HG03064 (cell line): Measurements from ENCODE around the gene RASGRP2.

ENCODE experiments used
- ATAC-seq: cut with Tn5 transposase; IDR thresholded peaks from one replicate; pipeline ENCODE4 v1.9.1; 2021; ENCODE audit warnings: low read depth; ENCODE audit not compliant: unreplicated experiment

The RASGRP2 gene

DNA sequence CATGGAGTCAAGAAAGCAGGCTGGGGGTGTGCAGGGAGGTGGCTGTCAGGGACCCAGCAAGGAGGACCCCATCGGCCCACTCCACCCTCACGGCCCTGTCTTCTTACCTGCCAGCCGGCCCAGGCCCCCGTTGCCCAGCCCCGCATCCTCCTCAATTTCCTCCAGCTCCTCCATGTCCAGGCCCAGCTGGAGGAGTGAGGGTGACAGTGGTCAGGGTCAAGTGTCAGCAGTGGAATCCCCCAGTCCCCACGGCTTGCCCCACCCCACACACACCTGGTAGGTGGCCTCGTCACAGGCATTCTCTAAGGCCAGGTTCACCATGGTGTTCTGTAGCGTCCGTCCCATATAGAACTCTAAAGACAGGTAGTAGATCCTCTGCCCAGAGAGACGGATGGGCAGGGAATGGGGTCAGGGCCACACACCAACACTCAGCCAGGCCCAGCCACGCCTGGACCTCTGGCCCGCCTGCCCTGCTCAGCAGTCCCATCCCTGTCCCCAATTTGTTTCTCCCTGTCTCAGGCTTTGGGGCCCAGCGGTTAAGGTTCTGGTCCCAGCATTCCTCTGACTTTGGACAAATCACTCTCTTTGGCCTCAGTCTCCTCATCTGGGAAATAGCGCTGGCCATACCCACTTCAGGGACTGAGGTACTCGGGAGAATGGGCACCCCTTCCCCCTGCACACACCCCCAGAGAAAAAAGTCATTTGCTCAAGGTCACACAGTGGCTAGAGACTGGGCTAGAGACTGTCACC, 14.6 kb upstream of the RASGRP2 start:
- no peak for ATAC-seq

DNA sequence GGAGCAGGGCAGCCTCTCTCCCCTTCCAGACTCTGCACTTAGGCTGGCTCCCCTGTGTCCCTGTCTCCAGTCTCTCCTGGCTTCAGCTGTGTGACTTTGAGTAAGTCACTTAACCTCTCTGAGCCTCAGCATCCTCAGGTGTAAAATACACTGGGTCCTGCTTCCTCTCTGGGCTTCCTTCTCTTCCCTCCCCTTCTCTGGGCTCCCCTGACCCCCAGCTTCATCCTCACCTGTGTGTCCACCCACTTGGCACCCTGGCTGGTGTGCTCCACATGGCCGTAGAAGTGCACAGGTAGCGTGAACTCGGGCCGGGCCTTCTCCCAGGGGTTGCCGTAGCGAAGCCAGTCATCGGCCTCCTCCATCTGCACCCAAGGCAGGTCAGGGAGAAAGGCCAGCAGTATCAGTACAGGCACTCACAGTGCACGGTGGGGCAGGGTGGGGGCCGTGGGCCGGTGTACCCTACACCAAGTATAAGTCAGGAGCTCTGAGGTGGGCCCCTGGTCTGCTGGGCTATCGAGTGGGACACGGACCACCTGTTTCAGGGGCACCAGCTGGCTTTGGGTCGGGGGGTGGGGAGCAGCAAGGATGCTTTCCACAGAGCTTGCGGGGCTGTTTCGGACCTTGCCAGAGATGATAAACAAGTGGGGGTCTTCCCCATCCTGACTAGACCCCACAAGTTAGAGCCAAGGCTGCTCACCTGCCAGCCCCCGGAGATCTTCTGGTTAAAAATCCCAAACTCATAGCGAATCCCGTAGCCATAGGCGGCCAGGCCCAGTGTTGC, 13.8 kb upstream of the RASGRP2 start:
- no peak for ATAC-seq

DNA sequence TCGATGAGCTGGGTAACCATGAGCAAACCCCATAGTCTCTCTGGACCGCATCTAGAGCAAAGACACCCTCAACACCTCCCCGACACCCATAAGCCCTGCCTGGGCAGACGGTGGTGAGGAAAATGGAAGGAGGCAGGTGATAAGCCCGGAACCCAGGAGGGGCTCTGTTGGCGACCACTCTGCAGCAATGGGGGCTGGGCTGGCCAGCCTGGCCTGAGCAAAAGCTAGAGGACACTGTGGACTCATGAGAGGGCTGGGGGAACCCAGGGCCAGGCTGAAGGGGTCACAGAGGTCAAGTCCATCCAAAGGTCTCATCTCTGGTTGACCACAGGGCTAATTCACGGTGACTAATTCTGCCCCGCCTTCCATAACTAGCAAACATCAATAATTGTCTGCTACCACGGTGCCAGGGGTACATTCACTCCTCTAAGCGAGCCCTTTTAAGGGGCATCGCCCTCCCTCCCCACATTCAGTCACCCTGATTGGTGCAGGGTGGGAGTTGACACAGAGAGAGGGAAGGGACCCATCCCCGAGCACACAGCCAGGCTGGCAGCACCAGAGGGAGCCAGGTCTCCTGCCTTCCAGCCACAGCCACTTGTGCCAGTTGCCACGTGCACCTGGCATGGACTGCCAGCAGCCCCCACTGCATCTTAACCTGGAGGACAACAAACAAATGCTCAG, 11.9 kb upstream of the RASGRP2 start:
- ATAC-seq, result no peak

DNA sequence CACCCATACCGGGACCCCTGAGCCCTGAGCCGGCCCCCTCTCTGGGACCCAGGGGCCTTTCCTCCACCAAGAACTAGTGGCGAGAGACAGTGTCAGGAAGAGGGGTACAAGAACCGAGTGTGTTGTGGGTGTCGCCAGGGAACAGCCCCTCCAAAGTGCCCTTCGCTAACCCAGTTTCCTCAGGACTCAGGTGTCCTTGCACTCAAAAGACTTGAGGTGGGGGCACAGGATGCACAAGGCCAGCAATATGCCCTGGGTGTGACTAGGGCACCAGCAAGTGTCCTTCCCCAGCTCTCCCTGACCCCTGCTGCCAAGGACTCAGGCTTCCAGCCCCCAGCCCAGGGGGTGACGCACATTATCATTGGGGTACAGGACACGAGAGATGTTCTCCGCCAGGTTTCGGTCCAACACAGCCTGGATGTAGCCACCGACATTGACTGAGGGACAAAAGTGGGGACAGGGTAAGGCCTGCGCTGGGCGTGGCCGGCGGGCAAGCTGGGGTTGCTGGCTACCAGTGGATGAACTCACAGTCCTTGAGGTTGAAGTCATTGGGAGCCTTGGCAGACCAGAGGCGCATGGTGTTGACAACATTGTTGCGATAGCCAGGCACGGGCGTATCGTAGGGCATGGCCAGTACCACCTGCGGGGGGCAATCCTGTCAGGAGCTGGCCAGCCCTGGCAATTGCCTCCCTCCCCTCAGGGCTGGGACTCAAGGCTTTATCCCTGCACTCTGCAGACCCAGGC, 11.1 kb upstream of the RASGRP2 start:
- ATAC-seq, result no peak

DNA sequence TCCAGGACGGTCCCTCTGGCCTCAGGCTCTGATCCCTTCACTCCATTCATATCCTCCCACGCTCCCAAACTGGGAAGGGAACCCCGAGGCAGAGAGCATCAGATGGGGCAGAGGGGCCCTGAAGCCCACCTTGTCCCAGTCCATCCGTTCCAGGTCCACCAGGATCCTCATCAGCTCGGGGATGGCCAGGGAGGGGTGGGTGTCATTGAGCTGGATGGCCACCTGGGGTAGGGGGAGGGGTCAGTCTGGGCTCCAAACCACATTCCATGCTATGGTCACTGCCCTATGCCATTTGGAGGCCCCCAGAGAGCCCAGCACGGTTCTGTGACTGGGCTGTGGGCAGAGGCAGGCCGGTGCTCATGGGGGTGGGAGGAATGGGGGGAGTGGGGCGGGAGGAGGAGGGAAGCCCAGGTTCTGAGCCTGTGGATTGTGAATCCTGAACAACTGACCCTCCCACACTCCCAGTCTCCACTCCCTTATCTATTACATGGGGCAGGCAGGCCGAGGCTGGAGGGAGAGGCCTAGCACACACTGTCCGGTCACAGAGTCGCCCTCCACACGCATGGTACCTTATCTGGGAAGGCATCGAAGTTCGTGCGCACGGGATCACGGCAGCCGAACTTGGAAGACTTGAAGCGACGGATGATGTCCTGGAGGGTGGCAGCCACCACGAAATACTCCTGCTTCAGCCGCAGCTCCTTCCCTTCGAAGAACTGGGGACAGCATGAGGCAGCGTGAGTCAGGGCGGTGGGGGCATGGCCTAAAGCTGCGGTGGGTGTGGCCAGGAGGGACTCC, 10.4 kb upstream of the RASGRP2 start:
- no peak for ATAC-seq

DNA sequence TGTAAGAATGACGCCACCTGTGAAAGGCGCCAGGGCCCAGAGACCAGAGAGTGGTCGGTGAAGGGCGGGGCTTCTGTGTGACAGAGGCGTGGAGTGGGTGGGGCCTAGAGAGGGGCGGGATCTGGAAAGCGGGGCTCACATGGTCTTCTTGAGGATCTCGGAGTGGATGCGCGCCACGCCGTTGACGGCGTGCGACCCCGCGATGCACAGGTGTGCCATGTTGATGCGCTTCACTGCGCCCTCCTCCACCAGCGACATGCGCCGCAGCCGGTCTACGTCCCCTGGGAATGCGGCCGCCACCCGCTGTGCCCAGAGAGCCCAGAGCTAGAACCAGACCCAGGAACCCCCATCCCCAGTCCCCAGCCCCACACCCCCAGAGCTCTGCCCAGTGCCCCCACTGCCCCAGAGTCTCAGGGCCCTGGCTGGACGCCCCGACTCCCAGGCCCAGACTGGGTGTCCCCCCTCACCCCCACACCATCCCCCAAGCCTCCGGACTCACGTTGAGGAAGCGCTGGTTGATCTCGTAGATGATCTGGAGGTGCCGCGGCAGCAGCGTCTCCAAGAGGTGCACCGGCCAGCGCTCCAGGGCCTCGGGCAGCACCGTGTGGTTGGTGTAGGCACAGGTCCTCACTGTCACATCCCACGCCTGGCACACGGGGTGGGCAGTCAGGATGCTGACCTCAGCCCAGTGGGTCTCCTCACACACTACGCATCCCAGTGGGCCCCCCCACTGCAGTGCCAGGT, 9.6 kb upstream of the RASGRP2 start:
- no peak for ATAC-seq

DNA sequence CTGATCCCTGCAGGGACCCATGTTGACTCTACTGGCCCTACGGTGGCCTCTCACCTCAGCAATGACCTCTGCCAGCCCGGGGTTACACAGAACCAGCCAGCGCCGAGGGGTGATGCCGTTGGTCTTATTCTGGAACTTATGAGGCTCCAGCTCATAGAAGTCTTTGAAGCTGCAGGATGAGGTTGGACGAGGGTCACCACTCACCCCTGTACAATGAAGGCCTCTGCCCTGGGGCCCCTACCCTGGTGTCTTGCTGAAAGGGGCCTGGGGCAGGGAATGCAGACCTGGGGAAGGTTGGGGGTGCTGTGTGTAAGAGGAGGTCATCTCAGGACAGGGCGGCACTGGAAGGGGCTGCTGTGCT, 9.1 kb upstream of the RASGRP2 start:
- no peak for ATAC-seq

DNA sequence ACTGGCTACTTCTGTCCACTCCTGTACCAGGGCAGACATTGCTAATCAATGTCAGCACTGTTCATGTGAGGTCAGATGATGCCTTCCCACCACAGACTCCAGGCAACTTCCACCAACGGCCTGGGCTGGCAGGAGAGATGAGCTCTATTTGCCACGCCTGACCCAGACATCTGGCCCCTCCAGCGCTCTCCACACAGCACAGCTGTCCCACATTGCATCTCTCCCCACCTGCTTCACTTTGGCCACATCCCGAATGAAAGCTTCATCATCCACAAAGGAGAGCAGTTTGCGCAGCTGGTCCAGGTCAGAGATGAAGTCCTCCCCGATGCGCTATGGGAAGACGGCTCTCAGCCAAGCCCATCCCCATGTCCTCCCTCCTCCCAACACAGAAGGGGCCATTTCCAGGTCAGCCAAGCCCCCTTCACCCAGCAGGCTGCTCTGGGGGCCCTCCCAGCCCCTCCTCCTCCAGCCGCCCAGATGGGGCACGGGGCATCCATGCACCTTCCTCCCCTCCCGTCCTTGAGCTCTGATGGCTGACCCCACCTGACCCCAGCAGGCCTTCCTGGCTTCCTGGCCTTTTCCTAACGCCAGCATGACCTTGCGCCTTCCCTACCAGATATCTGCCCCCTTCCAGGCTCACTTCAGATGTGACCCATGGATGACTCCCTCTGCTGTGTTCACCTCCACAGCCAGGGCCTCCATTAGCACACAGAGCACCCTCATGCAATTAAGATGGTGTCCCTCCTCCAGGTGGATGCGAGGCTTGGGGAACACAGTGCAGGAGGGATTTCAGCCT, 8.4 kb upstream of the RASGRP2 start:
- no peak for ATAC-seq

DNA sequence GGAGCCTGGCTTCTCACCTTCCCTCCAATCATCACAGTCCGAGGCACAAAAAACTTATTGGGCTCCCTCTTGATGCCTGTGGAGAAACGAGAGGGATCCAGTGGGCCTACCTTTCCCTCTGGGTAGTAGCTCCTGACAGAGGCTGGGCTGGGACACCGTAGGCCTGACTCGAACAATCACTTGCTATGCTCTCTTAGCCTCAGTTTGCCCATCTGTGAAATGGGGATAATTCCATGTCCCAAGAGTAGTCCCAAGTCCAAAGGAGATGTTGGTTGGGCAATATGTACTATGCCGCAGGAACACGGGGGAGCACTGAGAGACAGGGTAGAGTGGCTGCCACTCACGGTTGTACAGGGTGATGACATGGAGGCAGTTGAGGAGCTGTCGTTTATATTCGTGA, 7.6 kb upstream of the RASGRP2 start:
- no peak for ATAC-seq

DNA sequence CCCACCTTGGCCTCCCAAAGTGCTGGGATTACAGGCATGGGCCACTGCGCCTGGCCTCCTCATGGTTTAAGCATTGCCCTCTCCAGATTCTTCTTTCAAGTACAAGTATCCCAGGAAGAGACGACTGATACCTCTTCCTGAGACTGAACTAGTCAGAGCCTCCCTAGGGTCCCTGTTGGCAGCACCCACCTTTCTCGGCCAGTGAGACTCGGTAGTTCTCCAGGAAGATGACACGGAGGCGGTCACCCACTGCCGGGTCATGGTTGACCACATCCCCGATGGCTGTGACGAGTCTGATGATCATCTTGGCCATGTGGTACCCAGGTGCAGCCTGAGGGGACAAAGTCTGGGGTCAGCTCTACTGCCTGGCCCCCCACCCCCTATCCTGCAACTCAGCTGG, 7.2 kb upstream of the RASGRP2 start:
- ATAC-seq, result no peak

DNA sequence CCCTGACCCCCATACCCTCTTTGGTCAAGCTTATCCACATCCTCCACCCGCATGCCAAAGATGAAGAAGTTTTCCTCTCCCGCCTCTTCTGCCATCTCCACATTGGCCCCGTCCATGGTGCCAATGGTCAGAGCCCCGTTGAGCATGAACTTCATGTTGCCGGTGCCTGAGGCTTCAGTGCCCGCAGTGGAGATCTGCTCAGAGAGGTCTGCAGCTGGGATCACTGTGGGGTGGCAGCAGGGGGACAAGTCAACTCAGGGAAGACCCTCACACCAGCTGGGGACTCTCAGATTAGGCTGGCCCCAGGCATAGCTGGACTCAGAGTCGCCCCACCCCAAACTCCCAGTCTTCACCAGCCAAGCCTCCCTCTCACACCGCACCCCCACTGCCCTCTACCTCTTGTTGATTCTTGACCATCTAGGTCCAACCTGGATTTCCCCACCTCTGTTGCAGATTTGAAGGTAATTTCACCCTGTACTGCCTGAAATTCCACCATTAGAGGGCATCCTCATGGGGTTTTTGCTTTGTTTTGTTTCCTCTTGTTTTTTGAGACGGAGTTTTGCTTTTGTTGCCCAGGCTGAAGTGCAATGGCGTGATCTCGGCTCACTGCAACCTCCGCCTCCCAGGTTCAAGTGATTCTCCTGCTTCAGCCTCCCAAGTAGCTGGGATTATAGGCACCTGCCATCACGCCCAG, 6.6 kb upstream of the RASGRP2 start:
- ATAC-seq, result no peak

DNA sequence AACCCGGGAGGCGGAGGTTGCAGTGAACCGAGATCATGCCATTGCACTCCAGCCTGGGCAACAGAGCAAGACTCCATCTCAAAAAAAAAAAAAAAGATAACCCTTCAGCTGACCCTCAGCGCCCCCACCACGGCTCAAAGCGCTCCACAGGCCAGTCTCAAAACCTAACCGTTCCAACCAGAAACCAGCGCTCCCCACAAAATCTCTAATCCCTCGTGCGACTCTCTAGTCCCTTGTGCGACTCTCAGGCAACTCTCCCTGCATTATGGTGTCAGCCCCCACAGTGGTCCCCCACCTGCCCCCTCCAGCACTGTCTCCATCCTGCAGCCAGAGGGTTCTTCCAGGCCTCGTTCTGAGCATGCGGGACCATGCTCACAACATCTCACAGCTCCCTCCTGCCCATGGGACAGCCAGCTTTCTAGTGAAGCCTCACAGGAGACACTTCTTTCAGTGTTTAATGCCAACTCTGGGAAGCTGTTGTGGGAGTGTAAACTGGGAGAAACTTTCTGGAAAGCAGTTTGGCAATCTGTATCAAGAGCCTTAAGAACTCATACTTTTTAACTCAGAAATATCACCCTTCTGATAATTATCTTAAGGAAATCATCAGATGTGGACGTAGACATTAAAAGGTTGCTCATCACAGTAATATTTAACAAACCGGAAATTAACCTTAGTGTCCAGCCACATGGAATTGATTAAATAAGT, 4.2 kb upstream of the RASGRP2 start:
- no peak for ATAC-seq

DNA sequence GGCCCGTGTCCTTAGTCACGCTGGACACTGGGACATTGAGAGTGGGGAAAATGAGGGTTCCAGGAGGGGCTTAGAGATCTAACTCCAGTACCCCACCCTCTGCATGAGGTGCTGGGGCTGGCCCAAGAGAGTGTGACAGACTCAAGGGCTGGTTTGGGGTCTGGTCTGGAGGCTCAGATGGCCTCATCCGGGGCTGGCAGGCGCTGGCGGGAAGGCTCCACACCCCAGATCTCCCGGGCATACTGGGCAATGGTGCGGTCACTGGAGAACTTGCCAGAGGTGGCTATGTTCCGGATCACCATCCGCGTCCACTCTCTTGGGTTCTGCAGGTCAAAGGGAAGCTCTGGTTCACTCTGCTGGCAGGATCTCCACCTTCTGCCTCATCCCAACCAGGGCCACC, 2.5 kb upstream of the RASGRP2 start:
- ATAC-seq, result no peak

DNA sequence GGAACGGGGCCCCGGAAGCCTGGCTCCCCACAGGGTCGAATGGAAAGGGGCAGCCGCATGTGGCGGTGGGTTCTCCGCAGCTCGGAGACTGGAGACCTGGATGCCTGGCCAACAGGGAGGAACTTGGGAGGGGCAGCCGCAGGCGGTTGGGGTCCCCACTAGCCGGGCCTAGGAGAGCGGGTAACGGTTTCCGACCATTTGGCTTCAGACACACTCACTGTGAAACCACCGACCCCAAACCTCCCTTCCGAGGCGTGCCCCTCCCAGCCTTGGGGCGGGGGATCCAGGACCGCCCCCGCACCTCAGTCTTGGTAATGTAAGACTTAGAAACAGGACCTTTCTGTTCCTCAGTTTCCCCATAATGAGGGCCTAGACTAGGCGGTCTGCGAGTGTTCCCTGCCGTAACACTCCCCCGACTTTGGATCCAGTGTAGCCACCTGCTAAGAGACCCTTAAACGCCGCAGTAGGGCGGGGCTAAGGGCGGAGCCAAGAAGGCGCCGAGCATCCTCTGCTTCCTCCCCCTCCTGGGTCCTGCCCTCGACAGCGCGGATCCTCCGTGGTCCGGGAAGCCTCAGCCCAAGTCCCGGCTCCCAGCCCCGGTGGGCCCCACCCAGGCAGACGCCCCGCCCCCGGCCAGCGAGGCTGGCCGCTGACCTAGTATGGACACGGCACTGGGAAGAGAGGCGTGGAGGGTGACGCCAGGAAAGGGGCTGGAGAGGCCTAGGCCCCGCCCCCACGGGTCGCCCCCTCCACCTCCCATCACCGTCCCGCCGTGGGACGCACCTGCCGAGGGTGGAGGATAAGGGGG, 1.8 kb upstream of the RASGRP2 start:
- no peak for ATAC-seq

DNA sequence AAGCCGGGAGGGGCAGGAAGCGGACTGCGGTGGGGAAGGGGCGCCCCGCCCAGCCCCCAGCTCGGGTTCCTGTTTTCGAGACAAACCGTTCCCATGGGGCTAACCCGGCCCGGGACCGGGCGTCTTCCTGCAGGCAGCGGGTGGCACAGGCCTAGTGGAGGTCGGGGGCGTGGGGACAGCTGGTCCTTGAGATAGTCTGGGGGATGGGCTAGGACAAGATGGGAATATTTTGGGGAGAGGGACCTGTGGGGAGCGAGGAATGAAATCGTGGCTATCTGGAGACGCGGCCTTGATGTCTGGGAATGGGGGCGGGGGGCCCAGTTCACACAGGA, 1.2 kb upstream of the RASGRP2 start:
- ATAC-seq, result no peak

DNA sequence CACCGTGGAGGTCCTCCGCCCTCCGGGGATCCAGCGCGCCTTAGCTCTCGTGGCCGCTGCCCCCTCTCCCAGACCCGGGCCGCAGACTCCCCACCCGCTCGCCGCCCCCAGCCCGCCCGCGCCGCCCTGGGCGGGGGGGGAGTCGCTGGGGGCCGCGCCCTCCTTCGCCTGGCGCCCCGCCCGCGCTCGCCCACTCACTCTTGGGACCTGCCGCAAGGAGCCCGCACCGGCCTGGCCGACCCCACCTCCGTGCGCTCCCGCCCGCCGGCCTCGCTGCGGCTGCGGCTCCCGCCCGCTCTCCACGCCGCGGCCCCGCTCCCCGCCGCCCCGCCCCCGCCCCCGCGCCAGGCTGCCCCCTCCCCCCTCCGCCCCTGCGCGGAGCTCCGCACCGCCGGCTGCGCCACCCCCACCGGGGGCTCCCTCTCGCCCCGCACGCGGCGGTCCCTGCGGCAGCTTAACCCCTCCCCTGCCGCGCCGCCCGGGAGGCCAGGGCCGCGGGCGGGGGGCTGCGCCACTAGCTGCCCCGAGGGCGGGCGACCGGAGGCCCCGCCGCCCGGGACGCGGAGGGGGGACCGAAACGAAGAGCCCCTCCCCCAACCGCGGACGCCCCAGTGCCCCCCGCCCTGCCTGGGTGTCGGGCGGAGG, 724 bp upstream of the RASGRP2 start:
- ATAC-seq, result no peak
